GM18505 (cell line): ENCODE data around the gene SPAG4.

Experiments used
- ATAC-seq: cut with Tn5 transposase; IDR thresholded peaks from one replicate; pipeline ENCODE4 v1.9.1; 2021; ENCODE audit not compliant: unreplicated experiment
- POLR2A ChIP-seq: IDR thresholded peaks from 4 replicates; pipeline ENCODE4 v1.6.1; 2011; ENCODE audit warnings: borderline replicate concordance; ENCODE audit not compliant: insufficient read depth, insufficient read length; ENCODE audit errors: extremely low read depth

Gene SPAG4

DNA sequence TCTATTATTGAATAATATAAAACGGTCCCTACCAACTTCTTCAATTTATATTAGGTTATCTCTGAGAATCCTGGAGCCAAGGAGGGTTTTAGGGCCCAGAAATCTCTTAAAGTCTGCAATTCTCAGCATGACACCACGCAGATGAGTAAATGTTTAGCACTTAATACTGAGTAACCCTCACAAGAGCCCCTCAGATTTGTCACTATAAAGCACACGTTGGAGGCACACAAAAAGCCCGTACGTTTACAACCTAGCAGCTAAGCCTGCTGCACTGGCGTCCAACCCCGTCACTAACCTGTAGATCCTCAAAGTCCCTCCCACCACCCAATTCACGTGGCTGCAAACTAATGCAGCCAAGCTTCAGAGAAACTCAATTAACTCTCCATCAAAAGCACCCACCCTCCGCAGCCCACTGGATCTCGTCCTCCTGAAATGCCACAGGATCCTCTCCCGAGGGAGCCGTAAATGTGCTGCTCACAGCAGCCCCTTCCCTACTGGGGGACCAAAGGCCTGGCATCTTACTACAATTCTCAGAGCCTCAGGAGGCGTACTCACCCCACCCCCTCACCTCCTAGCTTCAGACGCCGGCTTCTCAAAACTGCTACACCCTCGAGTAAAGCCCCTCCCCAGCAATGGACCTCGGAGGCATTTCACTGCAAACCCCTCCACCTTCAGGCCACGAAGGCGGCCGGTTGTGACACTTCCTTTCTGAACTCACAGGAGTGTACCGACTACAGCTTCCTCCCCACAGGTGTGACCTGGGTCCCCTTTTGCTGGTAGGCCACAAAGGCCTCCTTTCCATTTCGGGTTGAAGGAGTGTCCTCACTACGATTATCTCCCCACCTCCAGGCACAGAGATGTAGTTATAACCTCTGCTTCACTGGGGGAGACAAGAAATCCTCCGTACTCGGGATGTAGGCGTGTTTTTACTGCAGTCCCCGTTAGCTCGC, 48.2 kb downstream of the SPAG4 start:
- ATAC-seq: peak; percentile 26
- TF ChIP-seq POLR2A: no peak

DNA sequence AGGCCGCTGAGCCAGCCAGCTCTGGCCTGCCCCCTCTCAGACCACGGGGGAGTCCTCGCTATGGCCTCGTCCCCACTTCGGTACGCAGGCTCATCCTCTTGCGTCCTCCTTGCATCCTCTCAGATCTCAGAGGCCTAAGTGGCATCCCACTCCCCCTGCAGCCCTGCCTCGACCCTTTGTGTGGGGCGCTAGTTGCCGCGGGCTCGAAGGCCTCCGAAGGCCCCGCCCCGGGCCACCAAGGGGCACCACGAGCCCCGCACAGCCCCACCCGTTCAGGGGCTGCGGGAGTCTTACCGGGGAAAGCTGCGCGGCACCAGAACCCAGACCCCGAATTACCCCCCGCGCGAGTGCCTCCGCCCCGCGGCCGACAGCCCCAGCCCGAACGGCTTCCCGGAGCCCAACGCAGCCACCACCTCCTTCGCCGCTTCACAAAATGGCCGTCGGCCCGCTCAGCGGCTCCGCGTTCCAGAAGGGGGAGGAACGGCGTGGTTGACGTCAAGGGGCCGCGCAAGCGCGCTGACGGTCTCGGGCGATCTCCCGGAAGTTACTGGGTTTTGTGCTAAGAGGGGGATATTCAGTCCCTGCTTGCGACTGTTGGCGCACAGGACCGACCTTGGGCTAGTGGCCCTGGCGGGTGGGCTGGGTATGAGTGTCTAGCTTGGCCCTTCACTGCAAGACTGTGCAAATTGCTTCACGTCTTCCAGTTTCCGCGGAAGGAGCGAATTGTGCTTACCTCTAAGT, 49.0 kb downstream of the SPAG4 start, which contains the start of the genes CPNE1 and RBM12:
TSS of gene CPNE1 (minus strand) at position 435 of the 741 bp plus-strand sequence. CDS start 31,977 bp downstream, outside the sequence.
TSS of gene RBM12 (minus strand) at position 435 of the 741 bp plus-strand sequence. CDS start 9,578 bp downstream, outside the sequence.
- ATAC-seq: peak; percentile 71

DNA sequence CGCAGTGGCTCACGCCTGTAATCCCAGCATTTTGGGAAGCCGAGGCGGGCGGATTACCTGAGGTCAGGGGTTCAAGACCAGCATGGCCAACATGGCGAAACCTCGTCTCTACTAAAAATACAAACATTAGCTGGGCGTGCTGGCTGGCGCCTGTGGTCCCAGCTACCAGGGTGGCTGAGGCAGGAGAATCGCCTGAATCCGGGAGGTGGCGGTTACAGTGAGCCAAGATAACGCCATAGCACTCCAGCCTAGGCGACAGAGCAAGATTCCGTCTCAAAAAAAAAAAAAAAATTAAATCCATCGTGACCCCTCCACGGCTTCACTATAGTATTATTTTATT, 50.3 kb downstream of the SPAG4 start:
- no peak for ATAC-seq
- TF ChIP-seq POLR2A: no peak

More for the DNA sequence above, 49.0 kb downstream of the SPAG4 start, which contains the start of the genes CPNE1 and RBM12:
- TF ChIP-seq POLR2A: peak; percentile 98

DNA sequence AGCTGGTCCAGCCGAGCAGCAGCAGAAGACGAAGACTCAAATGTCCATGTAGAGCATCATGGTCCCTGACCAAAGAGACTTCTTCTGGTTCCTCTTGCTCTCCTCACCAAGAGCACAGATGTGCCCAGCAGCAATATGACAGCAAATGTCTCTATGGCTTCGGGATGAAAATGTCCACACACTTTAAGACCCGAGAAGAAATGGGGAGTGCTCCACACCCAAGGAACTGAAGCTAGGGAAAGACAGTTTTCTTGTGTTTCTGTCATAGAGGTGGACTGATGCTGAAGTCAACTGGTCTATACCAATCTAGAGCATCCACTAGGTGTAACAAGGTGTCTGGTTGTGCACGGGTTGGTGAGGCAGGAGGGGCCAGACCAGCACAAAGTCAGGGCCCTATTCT, 53.6 kb downstream of the SPAG4 start:
- no peak for TF ChIP-seq POLR2A
- ATAC-seq: no peak

DNA sequence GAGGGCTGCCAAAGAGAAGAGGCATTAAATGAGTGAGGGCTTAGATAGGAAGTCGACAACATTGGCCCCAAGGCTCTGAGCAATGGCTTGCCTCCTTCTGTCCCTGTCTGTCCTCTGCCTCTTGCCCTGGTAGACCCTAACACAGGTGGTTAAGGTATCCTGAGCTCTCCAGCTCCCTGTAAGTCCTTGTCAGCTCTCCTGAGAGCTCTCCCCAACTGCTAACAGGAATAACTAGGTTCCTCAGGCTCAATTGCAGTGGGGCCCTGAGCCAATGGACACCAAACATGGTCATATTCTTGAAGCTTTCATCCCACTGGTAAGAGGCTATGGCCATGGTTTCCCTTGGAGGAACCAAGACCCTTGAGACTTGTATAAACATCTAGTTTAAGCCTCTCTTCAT, 54.1 kb downstream of the SPAG4 start:
- no peak for TF ChIP-seq POLR2A
- ATAC-seq: no peak
